HCT116 (cell line): ENCODE measurements around the gene CCDC91. TPM values are rescaled to one million over a fixed set of nuclear protein-coding genes. Genes with fewer than 3 reads are reported as not detected.

Source experiments
- ATAC-seq: fragments of 200-7000 bp; cut with Tn5 transposase; 2 replicates; pipeline ENCODE4 v1.9.1; 2020; ENCODE audit warnings: mild to moderate bottlenecking, moderate library complexity
- BruUV-seq: library from RNA; stranded (reverse); fragments of 400-500 nt; replicated peaks from 2 replicates; lab custom pipeline; 2021; lab: Mats Ljungman, UMichigan
- CTCF ChIA-PET: fragments of 300-600 bp; sonication (Branson Sonifier 250); formaldehyde crosslinking; loops from one replicate; lab custom pipeline; 2021; ENCODE audit warnings: antibody characterized with exemption; lab: Charles Lee
- POLR2A ChIA-PET: fragments of 300-600, 350-600 bp; sonication (Branson Sonifier 250); formaldehyde crosslinking; loops from one replicate; lab custom pipeline; 2021; ENCODE audit warnings: antibody characterized with exemption; lab: Charles Lee
- RAD21 ChIA-PET, 2 experiments: fragments of 300-600 bp; sonication (Branson Sonifier 250); formaldehyde crosslinking; loops; one replicate each; lab custom pipeline; 2023; ENCODE audit warnings: low total read pairs in 2 of 2; ENCODE audit not compliant: uncharacterized antibody in 2 of 2, unreplicated experiment in 2 of 2, low non-redundant PET in 1 of 2; lab: Charles Lee
- DNase-seq: peaks from one replicate; pipeline ENCODE4 v3.0.0-alpha.2; 2010; ENCODE audit warnings: low read depth, low spot score
- H2AFZ ChIP-seq: fragments of 200-600 bp; shearing (Covaris generic), sonication (generic); 2 replicates; pipeline ENCODE4 v1.6.1; 2017; ENCODE audit warnings: low read depth, mixed run types, mixed read lengths, antibody characterized with exemption, low read length; ENCODE audit not compliant: poor library complexity, severe bottlenecking
- H3K27ac ChIP-seq: 2 replicates; pipeline ENCODE4 v1.5.1; 2012; ENCODE audit warnings: low read depth, low read length
- H3K27me3 ChIP-seq: fragments of 200-600 bp; sonication (generic); 2 replicates; pipeline ENCODE4 v1.6.1; 2016; ENCODE audit warnings: mixed run types, low read length, mixed read lengths; ENCODE audit not compliant: insufficient read depth
- H3K36me3 ChIP-seq, 2 experiments: fragments of 200-500 bp in 1 of 2; fragments of 200-600 bp in 1 of 2; sonication (Bioruptor generic) in 1 of 2; sonication (generic) in 1 of 2; 2 replicates each; pipeline versions ENCODE4 v1.5.1 to v1.6.1; 2014 to 2016; ENCODE audit warnings: low read length in 2 of 2, inconsistent platforms in 1 of 2, mixed read lengths in 1 of 2, mixed run types in 1 of 2; ENCODE audit not compliant: insufficient read depth in 2 of 2, control insufficient read depth in 1 of 2
- H3K4me1 ChIP-seq, 2 experiments: fragments of 200-600 bp in 1 of 2; sonication (generic) in 1 of 2; 2 replicates each; pipeline versions ENCODE4 v1.5.1 to v1.6.1; 2012 to 2017; ENCODE audit warnings: low read length in 2 of 2, inconsistent platforms in 1 of 2, mild to moderate bottlenecking in 1 of 2, mixed read lengths in 1 of 2, mixed run types in 1 of 2, moderate library complexity in 1 of 2; ENCODE audit not compliant: insufficient read depth in 2 of 2, control insufficient read depth in 1 of 2
- H3K4me2 ChIP-seq: fragments of 200-600 bp; sonication (generic); 2 replicates; pipeline ENCODE4 v1.6.1; 2017; ENCODE audit warnings: mixed run types, low read length, mixed read lengths
- H3K4me3 ChIP-seq, 2 experiments: fragments of 200-600 bp in 1 of 2; sonication (generic) in 1 of 2; replicated peaks in 1 of 2; 2 replicates each; pipeline ENCODE4 v1.5.1; 2011 to 2016; ENCODE audit warnings: low read length in 2 of 2, control low read depth in 1 of 2, low read depth in 1 of 2, mild to moderate bottlenecking in 1 of 2, mixed read lengths in 1 of 2, mixed run types in 1 of 2
- H3K79me2 ChIP-seq: fragments of 200-600 bp; sonication (generic); 2 replicates; pipeline ENCODE4 v1.6.1; 2017; ENCODE audit warnings: mild to moderate bottlenecking, mixed run types, low read length, moderate library complexity, mixed read lengths; ENCODE audit not compliant: insufficient read depth
- H3K9ac ChIP-seq: fragments of 200-600 bp; sonication (generic); 2 replicates; pipeline ENCODE4 v1.6.1; 2016; ENCODE audit warnings: low read length, mixed read lengths
- H3K9me2 ChIP-seq: fragments of 200-600 bp; sonication (generic), shearing (Covaris generic); 2 replicates; pipeline ENCODE4 v1.6.1; 2017; ENCODE audit warnings: mixed run types, mild to moderate bottlenecking, moderate library complexity; ENCODE audit not compliant: insufficient read depth
- H3K9me3 ChIP-seq, 2 experiments: fragments of 200-500 bp in 1 of 2; fragments of 200-600 bp in 1 of 2; sonication (Bioruptor generic) in 1 of 2; sonication (generic) in 1 of 2; 2 replicates each; pipeline ENCODE4 v1.6.1; 2014 to 2017; ENCODE audit warnings: low read length in 2 of 2, mixed read lengths in 2 of 2, inconsistent platforms in 1 of 2, low read depth in 1 of 2, mild to moderate bottlenecking in 1 of 2, mixed run types in 1 of 2, moderate library complexity in 1 of 2; ENCODE audit not compliant: control insufficient read depth in 1 of 2, insufficient read depth in 1 of 2
- H4K20me1 ChIP-seq: fragments of 200-600 bp; sonication (generic), shearing (Covaris generic); 2 replicates; pipeline ENCODE4 v1.6.1; 2017; ENCODE audit warnings: mixed run types, mild to moderate bottlenecking, moderate library complexity; ENCODE audit not compliant: insufficient read depth
- ELF1 ChIP-seq: IDR thresholded peaks from 2 replicates; pipeline ENCODE4 v1.6.1; 2012; ENCODE audit warnings: low read depth, borderline replicate concordance
- FOSL1 ChIP-seq: IDR thresholded peaks from 2 replicates; pipeline ENCODE4 v1.6.1; 2012; ENCODE audit warnings: low read depth
- POLR2A ChIP-seq: IDR thresholded peaks from 2 replicates; pipeline ENCODE4 v1.7.0; 2011; ENCODE audit warnings: borderline replicate concordance; ENCODE audit not compliant: insufficient read depth, insufficient read length; ENCODE audit errors: extremely low read depth
- POLR2AphosphoS5 ChIP-seq: IDR thresholded peaks from 2 replicates; pipeline ENCODE4 v1.6.1; 2011; ENCODE audit warnings: mild to moderate bottlenecking, low read depth, low read length, moderate library complexity
- TCF7L2 ChIP-seq: IDR thresholded peaks from 2 replicates; pipeline ENCODE4 v1.7.0; 2011; ENCODE audit warnings: borderline replicate concordance, inconsistent platforms; ENCODE audit not compliant: insufficient read depth, insufficient read length; ENCODE audit errors: extremely low read depth
- YY1 ChIP-seq: IDR thresholded peaks from 2 replicates; pipeline ENCODE4 v1.6.1; 2011; ENCODE audit warnings: low read length, low read depth, moderate library complexity, mild to moderate bottlenecking; ENCODE audit not compliant: insufficient replicate concordance; ENCODE audit errors: extremely low read depth
- ZFX ChIP-seq: fragments of 450-650 bp; IDR thresholded peaks from 2 replicates; pipeline ENCODE4 v1.6.1; 2017
- intact Hi-C: fragments of 100-400 bp; cut with micrococcal nuclease; formaldehyde crosslinking; loops from 2 replicates; pipeline ENCODE4 v1.10.0; 2022
- total RNA-seq: library from RNA; stranded (reverse); gene quantifications from one replicate; pipeline ENCODE4 v1.2.1, GENCODE V29; 2021; ENCODE audit not compliant: unreplicated experiment
- TF ChIP-seq, protein P1 (sequence below), 3 experiments: fragments of 200-600 bp in 1 of 3; sonication (generic) in 1 of 3; IDR thresholded peaks in 2 of 3; conservative IDR thresholded peaks in 1 of 3; 2 replicates each; pipeline ENCODE4 v1.5.1; 2012 to 2017; ENCODE audit warnings: low read depth in 2 of 3, low read length in 2 of 3, antibody characterized with exemption in 1 of 3, borderline replicate concordance in 1 of 3, control low read depth in 1 of 3, mild to moderate bottlenecking in 1 of 3, mixed read lengths in 1 of 3, mixed run types in 1 of 3, moderate library complexity in 1 of 3; ENCODE audit not compliant: insufficient read depth in 1 of 3
- TF ChIP-seq, protein P2 (sequence below): IDR thresholded peaks from 2 replicates; pipeline ENCODE4 v1.6.1; 2012; ENCODE audit warnings: low read depth
- TF ChIP-seq, protein P3 (sequence below): IDR thresholded peaks from 2 replicates; pipeline ENCODE4 v1.6.1; 2012

Gene CCDC91
- total RNA-seq, 1 experiment from 2014 or later = 18.1 TPM

DNA sequence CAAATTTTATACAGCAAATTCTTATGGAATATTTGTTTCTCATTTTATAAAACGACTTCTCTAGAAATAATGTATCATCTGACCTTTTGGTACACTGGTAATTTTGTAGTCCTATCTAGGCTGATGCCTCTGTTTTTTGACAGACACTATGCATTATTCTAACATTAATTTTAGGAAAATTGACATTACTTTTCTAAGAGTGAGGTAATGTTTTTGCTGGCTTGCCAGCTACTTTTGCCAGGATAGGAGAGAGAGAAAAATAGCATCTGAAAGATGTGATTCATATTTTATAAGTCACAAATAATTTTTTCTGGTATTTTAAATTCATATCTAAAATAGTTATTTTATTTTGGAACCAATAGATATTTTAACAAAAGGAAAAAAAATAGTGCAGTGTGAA lies 153.5 kb downstream of the CCDC91 start:
- no peaks in the 10 kb centered on the region for H3K4me1 ChIP-seq
- H3K27ac ChIP-seq = no peak overlapping the region
- intact Hi-C loops = no loop called here
- no peaks in the 10 kb centered on the region for H3K27me3 ChIP-seq
- ChIA-PET RAD21 (no interaction called here), POLR2A (no interaction called here)
- no peaks in the 10 kb centered on the region for H3K79me2 ChIP-seq
- H3K9me2 ChIP-seq = no peaks in the 10 kb centered on the region
- H3K36me3 ChIP-seq = no peaks in the 10 kb centered on the region
- DNase-seq (no peak), ATAC-seq (no peak)
- no peak overlapping the region for H3K9ac ChIP-seq
- BruUV-seq = no TSS peak
- no peak overlapping the region for H3K4me2 ChIP-seq
- no peak overlapping the region for H2AFZ ChIP-seq
- H4K20me1 ChIP-seq = no peaks in the 10 kb centered on the region
- TF ChIP-seq YY1 (no peak), FOSL1 (no peak), ZFX (no peak), POLR2A (no peak), ELF1 (no peak), POLR2AphosphoS5 (no peak), TCF7L2 (no peak)
- TF ChIP-seq, protein P1, sequence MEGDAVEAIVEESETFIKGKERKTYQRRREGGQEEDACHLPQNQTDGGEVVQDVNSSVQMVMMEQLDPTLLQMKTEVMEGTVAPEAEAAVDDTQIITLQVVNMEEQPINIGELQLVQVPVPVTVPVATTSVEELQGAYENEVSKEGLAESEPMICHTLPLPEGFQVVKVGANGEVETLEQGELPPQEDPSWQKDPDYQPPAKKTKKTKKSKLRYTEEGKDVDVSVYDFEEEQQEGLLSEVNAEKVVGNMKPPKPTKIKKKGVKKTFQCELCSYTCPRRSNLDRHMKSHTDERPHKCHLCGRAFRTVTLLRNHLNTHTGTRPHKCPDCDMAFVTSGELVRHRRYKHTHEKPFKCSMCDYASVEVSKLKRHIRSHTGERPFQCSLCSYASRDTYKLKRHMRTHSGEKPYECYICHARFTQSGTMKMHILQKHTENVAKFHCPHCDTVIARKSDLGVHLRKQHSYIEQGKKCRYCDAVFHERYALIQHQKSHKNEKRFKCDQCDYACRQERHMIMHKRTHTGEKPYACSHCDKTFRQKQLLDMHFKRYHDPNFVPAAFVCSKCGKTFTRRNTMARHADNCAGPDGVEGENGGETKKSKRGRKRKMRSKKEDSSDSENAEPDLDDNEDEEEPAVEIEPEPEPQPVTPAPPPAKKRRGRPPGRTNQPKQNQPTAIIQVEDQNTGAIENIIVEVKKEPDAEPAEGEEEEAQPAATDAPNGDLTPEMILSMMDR (IDR thresholded peaks at IDR 0.05 in 2 of 3, conservative IDR thresholded peaks at IDR 0.05 in 1 of 3; ENCODE audit: borderline replicate concordance in 1 of 3, insufficient read depth in 1 of 3, low read depth in 2 of 3, low read length in 2 of 3) = no peak
- TF ChIP-seq, protein P2, sequence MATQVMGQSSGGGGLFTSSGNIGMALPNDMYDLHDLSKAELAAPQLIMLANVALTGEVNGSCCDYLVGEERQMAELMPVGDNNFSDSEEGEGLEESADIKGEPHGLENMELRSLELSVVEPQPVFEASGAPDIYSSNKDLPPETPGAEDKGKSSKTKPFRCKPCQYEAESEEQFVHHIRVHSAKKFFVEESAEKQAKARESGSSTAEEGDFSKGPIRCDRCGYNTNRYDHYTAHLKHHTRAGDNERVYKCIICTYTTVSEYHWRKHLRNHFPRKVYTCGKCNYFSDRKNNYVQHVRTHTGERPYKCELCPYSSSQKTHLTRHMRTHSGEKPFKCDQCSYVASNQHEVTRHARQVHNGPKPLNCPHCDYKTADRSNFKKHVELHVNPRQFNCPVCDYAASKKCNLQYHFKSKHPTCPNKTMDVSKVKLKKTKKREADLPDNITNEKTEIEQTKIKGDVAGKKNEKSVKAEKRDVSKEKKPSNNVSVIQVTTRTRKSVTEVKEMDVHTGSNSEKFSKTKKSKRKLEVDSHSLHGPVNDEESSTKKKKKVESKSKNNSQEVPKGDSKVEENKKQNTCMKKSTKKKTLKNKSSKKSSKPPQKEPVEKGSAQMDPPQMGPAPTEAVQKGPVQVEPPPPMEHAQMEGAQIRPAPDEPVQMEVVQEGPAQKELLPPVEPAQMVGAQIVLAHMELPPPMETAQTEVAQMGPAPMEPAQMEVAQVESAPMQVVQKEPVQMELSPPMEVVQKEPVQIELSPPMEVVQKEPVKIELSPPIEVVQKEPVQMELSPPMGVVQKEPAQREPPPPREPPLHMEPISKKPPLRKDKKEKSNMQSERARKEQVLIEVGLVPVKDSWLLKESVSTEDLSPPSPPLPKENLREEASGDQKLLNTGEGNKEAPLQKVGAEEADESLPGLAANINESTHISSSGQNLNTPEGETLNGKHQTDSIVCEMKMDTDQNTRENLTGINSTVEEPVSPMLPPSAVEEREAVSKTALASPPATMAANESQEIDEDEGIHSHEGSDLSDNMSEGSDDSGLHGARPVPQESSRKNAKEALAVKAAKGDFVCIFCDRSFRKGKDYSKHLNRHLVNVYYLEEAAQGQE = no peak
- TF ChIP-seq, protein P3, sequence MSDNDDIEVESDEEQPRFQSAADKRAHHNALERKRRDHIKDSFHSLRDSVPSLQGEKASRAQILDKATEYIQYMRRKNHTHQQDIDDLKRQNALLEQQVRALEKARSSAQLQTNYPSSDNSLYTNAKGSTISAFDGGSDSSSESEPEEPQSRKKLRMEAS = no peak
- TF ChIP-seq, all 23 proteins: peak for 0
- H3K4me3 ChIP-seq = no peak overlapping the region
- CTCF ChIA-PET = no interaction called here
- H3K9me3 ChIP-seq = no peaks in the 10 kb centered on the region
